HepG2 (cell line): ENCODE measurements around the gene TBXA2R. TPM values are rescaled to one million over a fixed set of nuclear protein-coding genes. Genes with fewer than 3 reads are reported as not detected.

Source experiments
- CENPT ChIP-seq: sonication (generic); formaldehyde crosslinking; IDR thresholded peaks from 2 replicates; pipeline ENCODE4 v1.8.0; 2022; ENCODE audit warnings: low read depth, mild to moderate bottlenecking, moderate library complexity, missing genetic modification reagents
- ELF3 ChIP-seq: IDR thresholded peaks from 2 replicates; pipeline ENCODE4 v1.6.1; 2016; ENCODE audit warnings: missing genetic modification reagents, missing compliant biosample characterization
- ERF ChIP-seq: IDR thresholded peaks from 2 replicates; pipeline ENCODE4 v1.6.1; 2018; ENCODE audit warnings: missing biosample characterization, missing genetic modification reagents
- KDM2A ChIP-seq: sonication (generic); formaldehyde crosslinking; IDR thresholded peaks from 2 replicates; pipeline ENCODE4 v1.4.0; 2020; ENCODE audit warnings: low read depth, missing genetic modification reagents, borderline replicate concordance
- MAFK ChIP-seq, 2 experiments: IDR thresholded peaks in 1 of 2; conservative IDR thresholded peaks in 1 of 2; 2 replicates each; pipeline ENCODE4 v1.6.1; 2011; ENCODE audit warnings: improper control_type of control experiment in 2 of 2, low read length in 2 of 2
- POGZ ChIP-seq: sonication (generic); formaldehyde crosslinking; IDR thresholded peaks from 2 replicates; pipeline ENCODE4 v1.4.0; 2020; ENCODE audit warnings: mild to moderate bottlenecking, missing genetic modification reagents
- PRMT3 ChIP-seq: sonication (generic); formaldehyde crosslinking; IDR thresholded peaks from 2 replicates; pipeline ENCODE4 v1.8.1; 2022; ENCODE audit warnings: low read depth, mild to moderate bottlenecking, moderate library complexity, missing genetic modification reagents, borderline replicate concordance
- SMARCC2 ChIP-seq: fragments of 450-650 bp; IDR thresholded peaks from 2 replicates; pipeline ENCODE4 v1.6.1; 2017; ENCODE audit warnings: antibody characterized with exemption, mild to moderate bottlenecking
- SP4 ChIP-seq: sonication (generic); formaldehyde crosslinking; IDR thresholded peaks from 2 replicates; pipeline ENCODE4 v1.8.1; 2023; ENCODE audit warnings: mild to moderate bottlenecking, missing genetic modification reagents
- STAG1 ChIP-seq: sonication (generic); formaldehyde crosslinking; IDR thresholded peaks from 2 replicates; pipeline ENCODE4 v1.4.0; 2020; ENCODE audit warnings: missing genetic modification reagents
- TAF1 ChIP-seq: sonication (generic); formaldehyde crosslinking; IDR thresholded peaks from 2 replicates; pipeline ENCODE4 v1.4.0; 2020; ENCODE audit warnings: missing genetic modification reagents
- TEAD3 ChIP-seq: optimal IDR thresholded peaks from 2 replicates; pipeline ENCODE3; 2016; ENCODE audit warnings: borderline replicate concordance
- ZFY ChIP-seq: sonication (generic); formaldehyde crosslinking; IDR thresholded peaks from 2 replicates; pipeline ENCODE4 v1.4.0; 2020; ENCODE audit warnings: missing genetic modification reagents
- polyA plus RNA-seq, 8 experiments: library from polyadenylated mRNA; depleted of rRNA in 3 of 8; stranded (reverse) in 7 of 8; unstranded in 1 of 8; fragments of >200 nt; fragmentation: Illumina TruSeq in 4 of 8; extraction: Trizol in 4 of 8; gene quantifications; 2 replicates each; pipeline versions ENCODE4 v1.2.1 to v1.2.3, GENCODE V29; 2011 to 2016; ENCODE audit warnings: low read depth in 4 of 8, missing spikeins in 1 of 8, mixed read lengths in 1 of 8; ENCODE audit not compliant: insufficient read depth in 1 of 8
- total RNA-seq, 5 experiments: library from RNA; depleted of rRNA; stranded (reverse); fragments of >200 nt; fragmentation: Illumina TruSeq; extraction: Trizol; gene quantifications; 2 replicates each; pipeline ENCODE4 v1.2.3, GENCODE V29; 2016; ENCODE audit warnings: low read depth in 1 of 5
- TF ChIP-seq, protein P1 (sequence below): sonication (generic); formaldehyde crosslinking; IDR thresholded peaks from 2 replicates; pipeline ENCODE4 v1.5.0; 2020; ENCODE audit warnings: mild to moderate bottlenecking, missing genetic modification reagents
- TF ChIP-seq, protein P2 (sequence below): sonication (generic); formaldehyde crosslinking; IDR thresholded peaks from 2 replicates; pipeline ENCODE4 v1.5.1; 2020; ENCODE audit warnings: mild to moderate bottlenecking, missing genetic modification reagents, borderline replicate concordance
- TF ChIP-seq, protein P3 (sequence below): sonication (generic); formaldehyde crosslinking; IDR thresholded peaks from 2 replicates; pipeline ENCODE4 v1.5.1; 2020; ENCODE audit warnings: mild to moderate bottlenecking, moderate library complexity, missing genetic modification reagents
- TF ChIP-seq, protein P4 (sequence below): sonication (generic); formaldehyde crosslinking; IDR thresholded peaks from 2 replicates; pipeline ENCODE4 v1.4.0; 2020; ENCODE audit warnings: missing genetic modification reagents
- TF ChIP-seq, protein P5 (sequence below): sonication (generic); formaldehyde crosslinking; IDR thresholded peaks from 2 replicates; pipeline ENCODE4 v1.8.1; 2023; ENCODE audit warnings: mild to moderate bottlenecking, inconsistent platforms, moderate library complexity, missing genetic modification reagents, borderline replicate concordance

TBXA2R gene
- total and polyA plus RNA-seq, 2 of the 13 experiments (the other 11 are each of a cell fraction or from before 2014, with no cell fraction given), result 0.09 TPM; not detected in 1

DNA sequence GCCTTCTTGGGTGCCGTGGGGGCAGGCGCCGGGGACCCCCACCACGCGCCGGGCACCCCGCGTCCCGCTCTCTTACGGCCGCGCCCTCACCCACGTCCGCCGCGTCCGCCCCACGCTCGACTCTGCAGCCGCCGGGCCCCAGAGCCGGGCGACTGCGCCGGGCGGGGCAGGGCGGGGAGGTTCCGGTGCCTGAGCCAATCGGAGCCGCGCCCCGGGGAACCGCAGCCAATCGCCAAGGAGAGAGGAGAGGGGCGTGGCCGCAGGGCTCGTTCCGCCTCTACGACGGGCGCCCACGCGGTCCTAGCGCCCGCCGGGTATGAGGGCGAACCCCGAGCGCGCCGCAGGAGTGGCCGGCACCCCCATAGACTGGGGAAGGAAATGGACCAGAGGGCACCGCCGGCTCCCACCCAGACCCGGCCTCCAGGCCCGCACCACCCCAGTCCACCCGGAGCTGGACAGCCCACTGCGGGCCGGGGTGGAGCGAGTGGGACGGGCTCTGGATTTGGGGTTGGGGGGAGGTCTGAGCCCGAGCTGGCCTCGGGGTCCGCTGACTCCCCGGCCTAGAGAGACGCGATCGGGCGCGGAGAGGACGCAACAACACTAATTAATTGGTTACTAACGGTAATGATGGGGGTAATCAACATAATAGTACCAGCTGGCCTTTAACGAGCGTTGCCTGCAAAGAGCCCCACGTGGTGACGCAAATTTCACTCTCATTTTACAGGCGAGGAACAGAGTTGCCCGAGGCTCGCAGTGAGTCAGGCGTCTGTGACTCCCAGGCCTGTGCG, 49.0 kb downstream of the TBXA2R start, which contains the start of gene MFSD12 (continued):
- TF ChIP-seq, protein P1, sequence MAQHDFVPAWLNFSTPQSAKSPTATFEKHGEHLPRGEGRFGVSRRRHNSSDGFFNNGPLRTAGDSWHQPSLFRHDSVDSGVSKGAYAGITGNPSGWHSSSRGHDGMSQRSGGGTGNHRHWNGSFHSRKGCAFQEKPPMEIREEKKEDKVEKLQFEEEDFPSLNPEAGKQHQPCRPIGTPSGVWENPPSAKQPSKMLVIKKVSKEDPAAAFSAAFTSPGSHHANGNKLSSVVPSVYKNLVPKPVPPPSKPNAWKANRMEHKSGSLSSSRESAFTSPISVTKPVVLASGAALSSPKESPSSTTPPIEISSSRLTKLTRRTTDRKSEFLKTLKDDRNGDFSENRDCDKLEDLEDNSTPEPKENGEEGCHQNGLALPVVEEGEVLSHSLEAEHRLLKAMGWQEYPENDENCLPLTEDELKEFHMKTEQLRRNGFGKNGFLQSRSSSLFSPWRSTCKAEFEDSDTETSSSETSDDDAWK (CRISPR knock-in tag), result no peak
- TF ChIP-seq PRMT3 (CRISPR knock-in tag) (no peak), SMARCC2 (no peak), SP4 (CRISPR knock-in tag) (peak; percentile 96), MAFK (conservative IDR thresholded peaks at IDR 0.05 in 1 of 2, IDR thresholded peaks at IDR 0.05 in 1 of 2; ENCODE audit: low read length in 2 of 2) (no peak), ZFY (CRISPR knock-in tag) (peak; percentile 71), TEAD3 (CRISPR knock-in tag) (peak; percentile 61), STAG1 (CRISPR knock-in tag) (no peak), CENPT (CRISPR knock-in tag) (no peak), KDM2A (CRISPR knock-in tag) (peak; percentile 81; the same call in 1 of the 2 replicates), POGZ (peak; percentile 70; the same call in 1 of the 2 replicates), TAF1 (peak; percentile 78), ELF3 (CRISPR knock-in tag) (peak; percentile 38; the same call in 1 of the 2 replicates), ERF (peak; percentile 17; the same call in 1 of the 2 replicates)
- TF ChIP-seq, protein P2, sequence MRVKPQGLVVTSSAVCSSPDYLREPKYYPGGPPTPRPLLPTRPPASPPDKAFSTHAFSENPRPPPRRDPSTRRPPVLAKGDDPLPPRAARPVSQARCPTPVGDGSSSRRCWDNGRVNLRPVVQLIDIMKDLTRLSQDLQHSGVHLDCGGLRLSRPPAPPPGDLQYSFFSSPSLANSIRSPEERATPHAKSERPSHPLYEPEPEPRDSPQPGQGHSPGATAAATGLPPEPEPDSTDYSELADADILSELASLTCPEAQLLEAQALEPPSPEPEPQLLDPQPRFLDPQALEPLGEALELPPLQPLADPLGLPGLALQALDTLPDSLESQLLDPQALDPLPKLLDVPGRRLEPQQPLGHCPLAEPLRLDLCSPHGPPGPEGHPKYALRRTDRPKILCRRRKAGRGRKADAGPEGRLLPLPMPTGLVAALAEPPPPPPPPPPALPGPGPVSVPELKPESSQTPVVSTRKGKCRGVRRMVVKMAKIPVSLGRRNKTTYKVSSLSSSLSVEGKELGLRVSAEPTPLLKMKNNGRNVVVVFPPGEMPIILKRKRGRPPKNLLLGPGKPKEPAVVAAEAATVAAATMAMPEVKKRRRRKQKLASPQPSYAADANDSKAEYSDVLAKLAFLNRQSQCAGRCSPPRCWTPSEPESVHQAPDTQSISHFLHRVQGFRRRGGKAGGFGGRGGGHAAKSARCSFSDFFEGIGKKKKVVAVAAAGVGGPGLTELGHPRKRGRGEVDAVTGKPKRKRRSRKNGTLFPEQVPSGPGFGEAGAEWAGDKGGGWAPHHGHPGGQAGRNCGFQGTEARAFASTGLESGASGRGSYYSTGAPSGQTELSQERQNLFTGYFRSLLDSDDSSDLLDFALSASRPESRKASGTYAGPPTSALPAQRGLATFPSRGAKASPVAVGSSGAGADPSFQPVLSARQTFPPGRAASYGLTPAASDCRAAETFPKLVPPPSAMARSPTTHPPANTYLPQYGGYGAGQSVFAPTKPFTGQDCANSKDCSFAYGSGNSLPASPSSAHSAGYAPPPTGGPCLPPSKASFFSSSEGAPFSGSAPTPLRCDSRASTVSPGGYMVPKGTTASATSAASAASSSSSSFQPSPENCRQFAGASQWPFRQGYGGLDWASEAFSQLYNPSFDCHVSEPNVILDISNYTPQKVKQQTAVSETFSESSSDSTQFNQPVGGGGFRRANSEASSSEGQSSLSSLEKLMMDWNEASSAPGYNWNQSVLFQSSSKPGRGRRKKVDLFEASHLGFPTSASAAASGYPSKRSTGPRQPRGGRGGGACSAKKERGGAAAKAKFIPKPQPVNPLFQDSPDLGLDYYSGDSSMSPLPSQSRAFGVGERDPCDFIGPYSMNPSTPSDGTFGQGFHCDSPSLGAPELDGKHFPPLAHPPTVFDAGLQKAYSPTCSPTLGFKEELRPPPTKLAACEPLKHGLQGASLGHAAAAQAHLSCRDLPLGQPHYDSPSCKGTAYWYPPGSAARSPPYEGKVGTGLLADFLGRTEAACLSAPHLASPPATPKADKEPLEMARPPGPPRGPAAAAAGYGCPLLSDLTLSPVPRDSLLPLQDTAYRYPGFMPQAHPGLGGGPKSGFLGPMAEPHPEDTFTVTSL (CRISPR knock-in tag), result no peak
- TF ChIP-seq, protein P3, sequence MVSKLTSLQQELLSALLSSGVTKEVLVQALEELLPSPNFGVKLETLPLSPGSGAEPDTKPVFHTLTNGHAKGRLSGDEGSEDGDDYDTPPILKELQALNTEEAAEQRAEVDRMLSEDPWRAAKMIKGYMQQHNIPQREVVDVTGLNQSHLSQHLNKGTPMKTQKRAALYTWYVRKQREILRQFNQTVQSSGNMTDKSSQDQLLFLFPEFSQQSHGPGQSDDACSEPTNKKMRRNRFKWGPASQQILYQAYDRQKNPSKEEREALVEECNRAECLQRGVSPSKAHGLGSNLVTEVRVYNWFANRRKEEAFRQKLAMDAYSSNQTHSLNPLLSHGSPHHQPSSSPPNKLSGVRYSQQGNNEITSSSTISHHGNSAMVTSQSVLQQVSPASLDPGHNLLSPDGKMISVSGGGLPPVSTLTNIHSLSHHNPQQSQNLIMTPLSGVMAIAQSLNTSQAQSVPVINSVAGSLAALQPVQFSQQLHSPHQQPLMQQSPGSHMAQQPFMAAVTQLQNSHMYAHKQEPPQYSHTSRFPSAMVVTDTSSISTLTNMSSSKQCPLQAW (CRISPR knock-in tag), result peak; percentile 69; the same call in 1 of the 2 replicates
- TF ChIP-seq, protein P4, sequence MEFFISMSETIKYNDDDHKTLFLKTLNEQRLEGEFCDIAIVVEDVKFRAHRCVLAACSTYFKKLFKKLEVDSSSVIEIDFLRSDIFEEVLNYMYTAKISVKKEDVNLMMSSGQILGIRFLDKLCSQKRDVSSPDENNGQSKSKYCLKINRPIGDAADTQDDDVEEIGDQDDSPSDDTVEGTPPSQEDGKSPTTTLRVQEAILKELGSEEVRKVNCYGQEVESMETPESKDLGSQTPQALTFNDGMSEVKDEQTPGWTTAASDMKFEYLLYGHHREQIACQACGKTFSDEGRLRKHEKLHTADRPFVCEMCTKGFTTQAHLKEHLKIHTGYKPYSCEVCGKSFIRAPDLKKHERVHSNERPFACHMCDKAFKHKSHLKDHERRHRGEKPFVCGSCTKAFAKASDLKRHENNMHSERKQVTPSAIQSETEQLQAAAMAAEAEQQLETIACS, result peak; percentile 40; the same call in 1 of the 2 replicates
- TF ChIP-seq, protein P5, sequence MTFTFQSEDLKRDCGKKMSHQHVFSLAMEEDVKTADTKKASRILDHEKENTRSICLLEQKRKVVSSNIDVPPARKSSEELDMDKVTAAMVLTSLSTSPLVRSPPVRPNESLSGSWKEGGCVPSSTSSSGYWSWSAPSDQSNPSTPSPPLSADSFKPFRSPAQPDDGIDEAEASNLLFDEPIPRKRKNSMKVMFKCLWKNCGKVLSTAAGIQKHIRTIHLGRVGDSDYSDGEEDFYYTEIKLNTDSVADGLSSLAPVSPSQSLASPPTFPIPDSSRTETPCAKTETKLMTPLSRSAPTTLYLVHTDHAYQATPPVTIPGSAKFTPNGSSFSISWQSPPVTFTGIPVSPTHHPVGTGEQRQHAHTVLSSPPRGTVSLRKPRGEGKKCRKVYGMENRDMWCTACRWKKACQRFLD, result no peak
